CD14-positive monocyte (primary cell): ENCODE measurements around the gene PHF13. TPM values are rescaled to one million over a fixed set of nuclear protein-coding genes. Genes with fewer than 3 reads are reported as not detected.

ENCODE experiments used
- DNase-seq, 3 donors: peaks; one replicate each; pipeline ENCODE4 v3.0.0-alpha.2; 2011 to 2022
- H2AFZ ChIP-seq: 2 replicates; pipeline ENCODE4 v1.6.0; 2012; ENCODE audit warnings: mild to moderate bottlenecking, low read depth, low read length, inconsistent platforms; ENCODE audit not compliant: insufficient read depth, poor library complexity, severe bottlenecking
- H3K27ac ChIP-seq, 2 donors: 1 replicate in 1 of 2; 2 replicates in 1 of 2; pipeline ENCODE4 v1.5.1; 2012 to 2013; ENCODE audit warnings: low read length in 2 of 2, control low read depth in 1 of 2, inconsistent platforms in 1 of 2, low read depth in 1 of 2, mild to moderate bottlenecking in 1 of 2
- H3K27me3 ChIP-seq, 2 donors: one replicate each; pipeline versions ENCODE4 v1.6.0 to v1.6.1; 2011 to 2013; ENCODE audit warnings: low read length in 2 of 2; ENCODE audit not compliant: control insufficient read depth in 2 of 2, insufficient read depth in 2 of 2
- H3K36me3 ChIP-seq, 2 donors: replicated peaks in 1 of 2; 1 replicate in 1 of 2; 2 replicates in 1 of 2; pipeline versions ENCODE4 v1.5.1 to v1.6.1; 2012 to 2013; ENCODE audit warnings: low read length in 2 of 2, control low read depth in 1 of 2, inconsistent platforms in 1 of 2, mild to moderate bottlenecking in 1 of 2; ENCODE audit not compliant: insufficient read depth in 2 of 2, control insufficient read depth in 1 of 2
- H3K4me1 ChIP-seq, 2 donors: 1 replicate in 1 of 2; 2 replicates in 1 of 2; pipeline versions ENCODE4 v1.5.1 to v1.6.1; 2012 to 2013; ENCODE audit warnings: low read length in 2 of 2, control low read depth in 1 of 2, inconsistent platforms in 1 of 2, mild to moderate bottlenecking in 1 of 2, moderate library complexity in 1 of 2; ENCODE audit not compliant: insufficient read depth in 2 of 2, control insufficient read depth in 1 of 2
- H3K4me2 ChIP-seq: replicated peaks from 2 replicates; pipeline ENCODE3; 2012; ENCODE audit warnings: low read length, moderate library complexity, mild to moderate bottlenecking; ENCODE audit not compliant: poor library complexity, severe bottlenecking; ENCODE audit errors: extremely low read depth
- H3K4me3 ChIP-seq, 3 experiments: fragments of 200-600 bp in 1 of 3; sonication (generic) in 1 of 3; replicated peaks in 1 of 3; 1 replicate in 2 of 3; 2 replicates in 1 of 3; pipeline ENCODE4 v1.5.1; 2011 to 2013; ENCODE audit warnings: low read length in 3 of 3, mild to moderate bottlenecking in 3 of 3, control low read depth in 2 of 3, low read depth in 2 of 3, inconsistent platforms in 1 of 3, moderate library complexity in 1 of 3
- H3K79me2 ChIP-seq: 2 replicates; pipeline ENCODE4 v1.6.0; 2012; ENCODE audit warnings: mild to moderate bottlenecking, control low read depth, inconsistent platforms, low read length, moderate library complexity; ENCODE audit not compliant: insufficient read depth
- H3K9ac ChIP-seq: 2 replicates; pipeline ENCODE4 v1.6.0; 2017; ENCODE audit warnings: low read length, mild to moderate bottlenecking; ENCODE audit not compliant: insufficient read depth, poor library complexity, severe bottlenecking
- H3K9me3 ChIP-seq, 2 donors: replicated peaks in 1 of 2; 1 replicate in 1 of 2; 2 replicates in 1 of 2; pipeline versions ENCODE4 v1.5.1 to v1.6.1; 2012 to 2013; ENCODE audit warnings: low read length in 2 of 2, control low read depth in 1 of 2; ENCODE audit not compliant: control insufficient read depth in 1 of 2, insufficient read depth in 1 of 2
- H4K20me1 ChIP-seq: 2 replicates; pipeline ENCODE4 v1.6.0; 2012; ENCODE audit warnings: mild to moderate bottlenecking, low read length, control low read depth, moderate library complexity; ENCODE audit not compliant: insufficient read depth
- H3K27ac Mint-ChIP-seq, 7 donors: one replicate each; pipeline ENCODE4 v1.8.0; 2020; ENCODE audit warnings: mild to moderate bottlenecking in 7 of 7, mixed read lengths in 7 of 7, moderate library complexity in 6 of 7, inconsistent platforms in 2 of 7
- H3K27me3 Mint-ChIP-seq, 3 donors: one replicate each; pipeline ENCODE4 v1.8.0; 2021 to 2022; ENCODE audit warnings: low read depth in 3 of 3, mild to moderate bottlenecking in 3 of 3, mixed read lengths in 3 of 3, moderate library complexity in 3 of 3, inconsistent platforms in 1 of 3
- H3K36me3 Mint-ChIP-seq, 2 donors: one replicate each; pipeline ENCODE4 v1.8.0; 2020; ENCODE audit warnings: mixed read lengths in 2 of 2, inconsistent platforms in 1 of 2, mild to moderate bottlenecking in 1 of 2
- H3K4me1 Mint-ChIP-seq: one replicate; pipeline ENCODE4 v1.8.0; 2020; ENCODE audit warnings: mild to moderate bottlenecking, mixed read lengths
- H3K4me3 Mint-ChIP-seq, 2 donors: one replicate each; pipeline ENCODE4 v1.8.0; 2020; ENCODE audit warnings: mild to moderate bottlenecking in 2 of 2, mixed read lengths in 2 of 2, moderate library complexity in 1 of 2
- H3K9me3 Mint-ChIP-seq, 7 donors: one replicate each; pipeline ENCODE4 v1.8.0; 2020 to 2022; ENCODE audit warnings: mixed read lengths in 7 of 7, mild to moderate bottlenecking in 6 of 7, moderate library complexity in 6 of 7, inconsistent platforms in 2 of 7
- WGBS: methylation state at CpG from one replicate; pipeline ENCODE4 v1.1.5; 2013; ENCODE audit warnings: missing lambda C conversion rate; ENCODE audit not compliant: insufficient coverage; 5-methylcytosine and 5-hydroxymethylcytosine counted together
- intact Hi-C, 2 donors: fragments of 100-400 bp; cut with micrococcal nuclease; formaldehyde crosslinking; loops; one replicate each; pipeline versions ENCODE4 v1.15.0 to v1.15.1; 2023
- polyA plus RNA-seq, 3 donors: library from polyadenylated mRNA; depleted of rRNA in 1 of 3; unstranded in 2 of 3; stranded (reverse) in 1 of 3; fragments of 300-500 nt in 2 of 3; fragments of >200 nt in 1 of 3; fragmentation: Illumina TruSeq in 2 of 3; gene quantifications; 1 replicate in 2 of 3; 2 replicates in 1 of 3; pipeline ENCODE4 v1.2.3, GENCODE V29; 2012 to 2021
- TF ChIP-seq, protein P1 (sequence below): fragments of 200-600 bp; IDR thresholded peaks from one replicate; pipeline ENCODE4 v1.8.0; 2022; ENCODE audit warnings: antibody characterized with exemption, mild to moderate bottlenecking

The PHF13 gene
- polyA plus RNA-seq, 3 donors: 1.0 to 7.3 (median 1.7) TPM

DNA sequence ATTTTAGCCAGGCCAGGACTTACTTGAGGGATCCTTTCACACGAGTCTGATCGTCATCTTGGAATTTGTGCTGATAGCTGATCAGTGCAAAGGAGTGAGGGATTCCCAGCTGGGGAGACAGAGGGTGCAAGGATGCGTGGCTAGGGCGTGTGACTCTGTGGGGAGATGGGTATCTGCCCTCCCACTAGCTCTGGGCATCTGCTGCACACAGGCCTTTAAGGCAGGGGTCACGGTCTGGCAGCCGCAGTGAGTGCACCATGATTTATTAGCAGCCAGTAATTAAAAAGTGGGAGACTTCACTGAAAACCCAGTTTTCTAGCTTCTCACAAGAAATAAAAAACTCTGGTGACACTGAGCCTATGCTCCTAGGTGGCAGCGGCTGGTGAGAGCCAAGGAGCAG, 31.5 kb downstream of the PHF13 start:
- intact Hi-C loops: no loop called here
- DNase-seq: no peak
- Histone ChIP-seq H3K4me3 (no peak overlapping the region), H4K20me1 (no peaks in the 10 kb centered on the region), H3K4me2 (no peak overlapping the region), H3K4me1 (no peaks in the 10 kb centered on the region), H3K79me2 (no peaks in the 10 kb centered on the region), H3K27me3 (no peaks in the 10 kb centered on the region), H3K36me3 (peaks cover 35 to 58% of the 10 kb centered on the region in 2 donors), H2AFZ (no peak overlapping the region), H3K9ac (no peak overlapping the region), H3K27ac (no peak overlapping the region), H3K9me3 (no peaks in the 10 kb centered on the region)
- Mint-ChIP-seq H3K27ac (no peak overlapping the region), H3K9me3 (no peaks in the 10 kb centered on the region), H3K4me1 (no peaks in the 10 kb centered on the region), H3K27me3 (peaks cover 0 to 5% (median 0%) of the 10 kb centered on the region in 3 donors), H3K36me3 (peaks cover 47 to 76% of the 10 kb centered on the region in 2 donors), H3K4me3 (no peak overlapping the region)
- 100% methylated on average over 2 of the region's 7 CpGs for WGBS
- TF ChIP-seq, protein P1, sequence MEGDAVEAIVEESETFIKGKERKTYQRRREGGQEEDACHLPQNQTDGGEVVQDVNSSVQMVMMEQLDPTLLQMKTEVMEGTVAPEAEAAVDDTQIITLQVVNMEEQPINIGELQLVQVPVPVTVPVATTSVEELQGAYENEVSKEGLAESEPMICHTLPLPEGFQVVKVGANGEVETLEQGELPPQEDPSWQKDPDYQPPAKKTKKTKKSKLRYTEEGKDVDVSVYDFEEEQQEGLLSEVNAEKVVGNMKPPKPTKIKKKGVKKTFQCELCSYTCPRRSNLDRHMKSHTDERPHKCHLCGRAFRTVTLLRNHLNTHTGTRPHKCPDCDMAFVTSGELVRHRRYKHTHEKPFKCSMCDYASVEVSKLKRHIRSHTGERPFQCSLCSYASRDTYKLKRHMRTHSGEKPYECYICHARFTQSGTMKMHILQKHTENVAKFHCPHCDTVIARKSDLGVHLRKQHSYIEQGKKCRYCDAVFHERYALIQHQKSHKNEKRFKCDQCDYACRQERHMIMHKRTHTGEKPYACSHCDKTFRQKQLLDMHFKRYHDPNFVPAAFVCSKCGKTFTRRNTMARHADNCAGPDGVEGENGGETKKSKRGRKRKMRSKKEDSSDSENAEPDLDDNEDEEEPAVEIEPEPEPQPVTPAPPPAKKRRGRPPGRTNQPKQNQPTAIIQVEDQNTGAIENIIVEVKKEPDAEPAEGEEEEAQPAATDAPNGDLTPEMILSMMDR: no peak

DNA sequence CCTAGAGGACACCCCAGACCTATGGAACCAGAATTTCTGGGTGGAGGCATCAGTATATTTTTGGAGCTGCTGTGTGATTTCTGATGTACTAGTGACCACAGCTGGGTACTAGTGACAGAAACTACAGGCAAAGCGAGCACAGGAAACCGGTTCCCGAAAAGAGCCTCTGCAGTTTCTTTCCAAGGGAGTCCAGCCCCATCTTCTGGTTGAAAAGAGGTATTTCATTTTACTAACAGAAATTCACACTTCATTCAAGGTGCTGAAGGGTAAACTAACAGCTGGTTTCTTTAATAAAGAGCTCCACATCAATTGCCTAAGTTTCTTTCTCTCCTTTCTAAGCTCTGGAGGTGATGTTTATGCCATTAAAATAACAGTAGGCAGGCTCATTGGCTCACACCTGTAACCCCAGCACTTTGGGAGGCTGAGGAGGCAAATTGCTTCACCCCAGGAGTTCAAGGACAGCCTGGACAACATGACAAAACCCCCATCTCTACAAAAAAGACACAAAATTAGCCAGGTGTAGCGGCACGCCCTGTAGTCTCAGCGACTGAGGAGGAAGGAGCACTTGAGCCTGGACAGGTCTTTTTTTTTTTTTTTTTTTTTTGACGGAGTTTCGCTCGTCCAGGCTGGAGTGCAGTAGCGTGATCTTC, 33.1 kb downstream of the PHF13 start:
- H3K4me3 ChIP-seq: no peak overlapping the region
- H3K36me3 ChIP-seq: peaks cover 39 to 63% of the 10 kb centered on the region in 2 donors
- H3K9ac ChIP-seq: no peak overlapping the region
- no peak overlapping the region for H3K27ac ChIP-seq
- peaks cover 0 to 3% (median 0%) of the 10 kb centered on the region in 3 donors for H3K27me3 Mint-ChIP-seq
- peaks cover 49 to 68% of the 10 kb centered on the region in 2 donors for H3K36me3 Mint-ChIP-seq
- no peaks in the 10 kb centered on the region for H3K4me1 Mint-ChIP-seq
- no peak overlapping the region for H3K4me2 ChIP-seq
- intact Hi-C loops: loop anchor here (1.0 to 2.0 kb wide), 2 partner anchors 160 to 162 kb away; no protein-coding TSS in a partner anchor
- H4K20me1 ChIP-seq: no peaks in the 10 kb centered on the region
- WGBS: 81% methylated on average over 6 of the region's 10 CpGs
- H3K9me3 Mint-ChIP-seq: no peaks in the 10 kb centered on the region
- peak; percentile 25 to 43 (median 42) for DNase-seq
- H3K9me3 ChIP-seq: no peaks in the 10 kb centered on the region
- no peaks in the 10 kb centered on the region for H3K79me2 ChIP-seq
- H3K27me3 ChIP-seq: no peaks in the 10 kb centered on the region
- TF ChIP-seq, protein P1: peak; percentile 75
- no peak overlapping the region for H2AFZ ChIP-seq
- no peaks in the 10 kb centered on the region for H3K4me1 ChIP-seq
- no peak overlapping the region for H3K4me3 Mint-ChIP-seq
- H3K27ac Mint-ChIP-seq: no peak overlapping the region
